GM21390 (cell line): ENCODE data around the gene HSFX2.
A peak's percentile ranks its signal among the peaks of the same experiment; 100 is the strongest.
"Not testable (repeated sequence)": the region's sequence is repeated elsewhere in the genome, so short reads cannot be mapped to it uniquely, and the experiment has no call there.

Experiments used
- ATAC-seq: cut with Tn5 transposase; IDR thresholded peaks from one replicate; pipeline ENCODE4 v1.9.1; 2021; ENCODE audit not compliant: unreplicated experiment

Gene HSFX2

DNA sequence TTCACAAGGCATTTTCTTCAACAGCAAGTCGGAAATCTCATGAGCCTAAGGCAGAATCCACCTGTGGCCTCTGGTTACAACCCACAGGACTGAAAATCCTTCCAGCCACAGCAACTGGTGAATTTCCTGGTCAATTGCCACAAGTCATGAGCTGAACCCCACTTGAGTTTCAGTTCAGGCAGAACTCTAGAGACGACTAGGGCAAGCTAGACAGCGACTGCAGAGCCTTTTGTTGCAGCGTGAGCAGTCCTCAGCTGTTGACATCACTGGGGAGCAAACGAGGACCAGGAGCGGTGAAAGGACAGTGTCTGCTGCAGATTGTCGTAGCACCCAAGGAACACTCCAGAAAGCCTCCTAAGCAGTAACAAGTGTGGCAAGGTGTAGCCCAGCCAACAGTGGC lies 829 bp upstream of the HSFX2 start:
- ATAC-seq: not testable (repeated sequence)

DNA sequence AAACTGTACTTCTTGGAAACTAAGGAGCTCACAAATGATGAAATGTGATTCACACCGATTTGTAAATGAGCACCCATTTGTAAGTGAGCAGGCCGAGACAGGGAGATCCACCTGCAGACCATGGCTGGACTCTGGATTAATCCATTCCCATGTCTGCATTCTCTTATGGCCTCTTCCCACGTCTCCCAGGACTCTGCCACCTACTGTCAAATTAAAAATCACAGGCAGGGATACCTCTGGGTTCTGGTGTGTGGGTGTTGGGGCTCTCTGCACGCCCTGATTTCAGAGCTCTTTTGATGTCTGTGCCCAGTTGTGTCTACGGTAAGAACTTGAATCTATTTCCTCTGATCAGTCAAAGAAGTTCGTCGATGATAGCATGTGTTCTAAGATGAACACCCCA lies 4.1 kb downstream of the HSFX2 start:
- ATAC-seq: not testable (repeated sequence)

DNA sequence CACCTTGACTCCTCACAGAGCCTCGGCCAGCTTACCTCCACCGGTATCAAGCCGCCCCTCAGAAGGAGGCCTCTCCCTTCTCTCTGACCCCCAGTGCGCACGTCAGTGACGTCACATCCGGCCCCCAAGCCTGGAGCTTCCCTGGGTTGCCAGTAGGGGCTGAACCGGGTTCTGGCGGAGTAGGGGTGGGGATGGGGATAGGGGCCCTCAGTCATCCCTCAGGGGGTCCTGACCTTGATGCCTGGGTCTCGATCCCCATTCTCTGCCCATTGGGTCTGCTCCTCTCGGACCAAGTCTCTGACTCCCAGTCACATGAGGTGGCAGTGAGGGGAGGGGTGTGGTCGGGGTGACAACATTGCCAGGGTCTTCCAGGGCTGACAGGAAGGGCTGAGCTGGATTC lies 7.8 kb downstream of the HSFX2 start, which contains the start of gene MAGEA9B:
Gene MAGEA9B (minus strand): TSS at position 101 of the 400 bp plus-strand sequence. CDS start 4,280 bp downstream, outside the sequence.
- ATAC-seq: not testable (repeated sequence)

DNA sequence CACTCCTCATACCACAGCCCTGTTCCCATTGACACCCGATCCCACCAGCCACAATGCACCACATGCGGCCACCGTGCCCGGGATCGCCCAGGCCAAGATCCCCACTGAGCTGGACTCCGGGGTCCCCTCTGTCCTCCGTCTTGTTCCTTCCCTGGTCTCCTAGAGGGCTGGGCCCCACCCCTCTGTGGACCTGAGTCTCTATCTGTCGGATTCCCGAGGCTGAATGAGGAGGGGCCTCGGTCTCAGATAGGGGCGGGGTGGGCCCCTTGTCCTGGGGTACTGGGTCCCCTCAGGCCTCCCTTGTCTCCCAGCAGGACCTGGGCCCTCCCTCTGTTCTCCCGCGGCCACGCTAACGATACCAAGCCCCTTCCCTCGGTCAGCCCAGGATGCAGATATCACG lies 9.5 kb downstream of the HSFX2 start:
- ATAC-seq: not testable (repeated sequence)

DNA sequence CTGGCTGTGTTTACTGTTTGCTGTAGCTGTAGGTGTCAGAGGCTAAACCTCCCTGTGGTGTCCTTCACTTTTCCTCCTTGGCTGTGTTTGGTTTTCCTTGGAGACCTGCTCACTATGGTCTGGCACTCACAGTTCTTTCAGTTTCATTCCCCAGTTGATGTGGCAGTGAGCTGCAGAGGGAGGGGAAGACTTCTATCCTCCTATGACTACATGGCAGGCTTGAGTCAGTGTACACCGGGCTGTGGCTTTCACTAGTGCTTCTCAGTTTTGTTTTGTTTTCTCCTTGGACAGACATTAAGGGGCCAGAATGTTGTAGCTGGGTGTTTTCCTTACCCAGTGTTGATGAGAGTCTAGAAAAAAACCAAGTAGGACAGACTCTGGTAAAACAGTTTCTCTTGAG lies 21.7 kb downstream of the HSFX2 start:
- ATAC-seq: peak; percentile 100

DNA sequence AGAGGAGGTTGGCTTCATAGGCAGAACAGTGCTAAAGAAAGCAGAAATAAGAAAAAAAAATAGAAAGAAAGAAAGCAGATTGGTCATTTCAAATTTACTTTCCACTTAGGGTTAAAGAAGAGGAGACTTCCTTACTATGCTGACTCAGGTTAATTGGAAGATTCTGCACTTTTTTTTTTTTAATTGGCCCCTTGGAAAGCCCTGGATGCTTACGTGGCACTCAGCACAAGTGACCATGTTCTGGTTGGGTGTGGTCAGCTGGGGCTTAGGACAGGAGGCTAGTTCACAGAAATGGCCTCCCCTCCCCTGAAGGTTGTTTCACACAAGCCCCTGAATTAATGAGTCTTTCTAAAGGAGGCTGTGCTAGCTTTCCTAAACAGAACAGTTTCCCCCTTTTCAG lies 22.4 kb downstream of the HSFX2 start:
- no peak for ATAC-seq

DNA sequence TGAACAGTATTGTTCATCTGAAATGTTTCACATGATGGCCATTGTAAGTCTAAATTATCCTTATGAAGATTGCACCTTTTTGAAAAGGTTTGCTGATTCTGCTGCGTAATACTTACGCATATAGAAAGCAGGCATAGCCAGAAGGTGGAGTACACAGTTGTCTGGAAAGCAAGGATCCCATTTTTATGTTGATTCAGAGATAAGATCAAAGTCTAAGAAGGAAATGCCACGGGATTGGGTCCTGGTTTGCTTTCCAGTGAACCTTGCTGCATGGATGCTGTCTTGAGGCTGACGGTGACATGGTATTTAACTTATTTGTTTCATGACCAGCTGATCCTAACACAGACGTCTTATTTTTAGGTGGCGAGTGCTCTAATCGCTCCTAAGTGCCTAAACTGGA lies 23.3 kb downstream of the HSFX2 start:
- ATAC-seq: no peak

DNA sequence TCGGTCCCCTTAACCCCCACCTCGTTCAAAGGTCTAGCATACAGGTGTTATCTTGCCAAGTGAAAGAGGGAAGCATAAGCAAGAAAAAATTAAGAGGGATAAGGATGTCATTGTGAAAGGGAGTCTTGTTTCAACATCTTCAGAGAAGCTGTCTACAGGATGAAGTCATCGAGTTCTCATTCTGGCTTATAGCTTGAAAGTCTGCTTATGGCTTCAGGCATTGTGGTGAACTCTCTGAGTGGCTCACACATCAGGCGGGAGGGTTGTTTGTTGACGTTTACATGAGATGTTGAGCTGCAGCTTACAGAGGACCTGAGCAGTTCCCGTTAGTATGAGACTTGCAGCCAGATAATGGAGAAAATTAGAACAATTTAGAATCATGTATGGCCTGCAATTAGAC lies 24.4 kb downstream of the HSFX2 start:
- ATAC-seq: no peak

DNA sequence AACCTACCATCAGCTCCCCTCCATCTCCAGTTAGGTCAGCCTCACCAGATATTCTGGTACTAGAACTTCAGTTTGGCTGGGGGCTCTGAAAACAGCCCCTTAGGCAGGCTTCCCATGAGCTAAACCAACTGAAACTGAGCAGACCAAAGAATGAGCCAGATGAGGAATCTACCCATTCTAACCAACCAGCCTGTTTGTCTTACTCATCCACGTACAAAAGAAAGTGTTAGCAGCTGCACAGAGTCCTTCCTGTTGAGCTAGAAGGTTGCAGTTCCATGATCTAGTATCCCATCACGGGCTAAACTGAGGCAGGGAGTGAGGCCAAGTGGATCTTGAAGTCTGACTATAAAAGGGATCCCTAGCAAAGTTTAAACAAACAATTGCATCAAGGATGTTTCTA lies 25.3 kb downstream of the HSFX2 start:
- no peak for ATAC-seq

DNA sequence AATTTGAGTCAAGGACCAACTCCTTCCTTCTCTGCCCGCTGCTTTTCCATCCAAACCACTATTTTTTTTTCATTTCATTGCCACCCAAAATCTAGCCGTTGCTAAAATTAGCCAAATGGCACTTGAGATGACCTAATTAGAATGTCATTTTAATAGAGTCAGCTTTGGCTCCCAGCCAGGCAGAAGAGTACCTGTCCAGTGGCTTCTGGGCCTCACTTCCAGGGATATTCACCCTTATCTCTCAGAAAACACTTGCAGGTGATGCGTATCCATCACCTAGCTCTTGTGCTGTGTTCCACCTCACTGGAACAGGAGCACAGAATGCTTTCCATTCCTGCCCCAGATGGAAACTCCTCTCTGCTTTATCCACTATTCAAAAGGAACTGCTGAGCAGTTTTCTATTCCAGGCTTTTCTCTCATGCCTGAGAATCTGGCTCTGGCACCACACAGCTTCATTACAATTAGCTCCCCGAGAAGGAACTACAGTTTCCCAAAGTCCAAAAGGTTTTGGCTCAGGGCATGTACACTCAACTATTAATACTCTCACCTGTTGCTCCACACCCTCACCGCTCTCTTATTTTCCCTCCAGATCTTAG lies 26.3 kb downstream of the HSFX2 start:
- ATAC-seq: no peak

DNA sequence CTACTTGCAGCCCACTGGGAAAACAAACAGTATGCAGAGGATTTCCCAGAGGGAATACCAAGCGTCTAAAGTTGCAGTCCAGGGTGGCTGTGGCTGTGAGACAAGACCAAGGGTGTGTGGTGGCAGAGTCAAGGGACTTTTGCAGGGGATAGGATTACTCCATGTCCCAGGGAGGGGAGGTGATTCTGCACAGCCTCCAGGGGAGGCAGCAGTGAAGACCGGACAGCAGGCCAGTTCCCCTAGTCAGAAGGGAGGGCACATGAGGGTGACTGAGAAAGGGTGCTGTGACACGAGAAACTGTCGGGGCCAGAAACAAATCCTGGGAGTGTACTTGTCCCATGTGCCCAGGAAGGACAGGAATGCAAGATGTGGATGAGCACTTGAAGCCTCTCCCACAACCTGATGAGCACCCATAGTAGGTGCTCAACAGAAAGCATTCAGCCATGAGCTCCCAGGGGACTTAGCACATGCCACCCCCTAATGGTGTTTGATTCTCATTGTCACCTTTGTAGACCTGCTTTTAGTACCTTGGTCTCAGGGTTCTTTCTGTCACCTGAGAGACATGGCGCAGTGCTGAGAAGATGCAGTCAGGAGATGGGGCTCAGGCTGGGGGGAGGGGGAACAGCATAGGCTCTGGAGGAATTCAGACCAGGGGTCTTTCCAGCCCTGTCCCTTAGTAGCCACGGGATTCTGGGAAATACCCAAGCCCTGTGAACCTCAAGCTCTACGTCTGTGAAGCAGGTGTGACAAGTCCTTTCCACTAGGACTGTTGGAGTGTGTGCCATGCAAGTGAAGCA lies 27.3 kb downstream of the HSFX2 start:
- ATAC-seq: no peak

DNA sequence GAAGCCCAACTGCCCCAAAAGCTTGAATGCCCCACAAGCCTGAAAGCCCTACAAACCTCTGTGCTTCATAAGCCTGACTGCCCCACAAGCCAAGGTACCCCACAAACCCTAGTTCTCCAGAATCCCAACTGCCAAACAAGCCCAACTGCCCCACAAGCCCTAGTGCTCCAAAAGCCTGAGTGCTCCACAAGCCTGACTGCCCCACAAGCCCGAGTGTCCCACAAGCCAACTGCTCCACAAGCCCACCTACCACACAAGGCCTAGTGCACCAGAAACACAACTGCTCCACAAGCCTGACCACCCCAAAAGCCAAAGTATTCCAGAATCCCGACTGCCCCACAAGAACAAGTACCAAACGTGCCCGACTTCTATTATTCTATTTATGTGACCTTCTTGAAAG lies 31.8 kb downstream of the HSFX2 start:
- ATAC-seq: no peak

DNA sequence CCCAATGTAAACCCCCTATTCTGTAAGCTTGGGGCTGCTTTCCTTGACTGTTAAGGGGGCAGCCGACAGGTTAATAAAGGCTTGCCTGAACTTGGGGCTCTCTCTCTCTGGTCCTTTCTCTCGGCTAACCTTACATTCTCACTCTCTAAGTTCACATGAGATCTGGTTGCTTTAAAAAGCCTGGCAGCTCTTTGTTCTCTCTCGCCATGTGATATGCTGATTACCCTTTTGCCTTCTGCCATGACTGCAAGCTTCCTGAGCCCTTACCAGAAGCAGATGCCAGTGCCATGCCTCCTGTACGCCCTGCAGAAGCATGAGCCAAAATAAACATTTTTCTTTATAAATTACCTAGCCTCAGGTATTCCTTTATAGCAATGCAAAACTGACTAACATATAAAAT lies 39.9 kb downstream of the HSFX2 start:
- ATAC-seq: not testable (repeated sequence)

DNA sequence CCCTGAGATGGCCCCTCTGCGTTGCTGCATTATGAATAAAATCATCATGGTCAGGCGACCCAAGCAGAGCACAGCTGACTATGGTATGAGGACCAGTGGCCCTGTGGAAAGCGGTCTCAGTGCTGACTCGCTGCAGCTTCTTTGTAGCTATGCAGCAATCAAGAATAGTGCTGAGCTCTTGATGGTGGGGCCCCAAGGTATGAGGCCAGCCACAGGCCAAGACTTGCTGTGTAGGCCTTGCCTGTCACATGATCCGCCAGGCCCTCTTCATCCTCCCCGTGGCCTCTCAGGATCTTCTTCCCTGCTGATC lies 43.2 kb downstream of the HSFX2 start:
- ATAC-seq: not testable (repeated sequence)

DNA sequence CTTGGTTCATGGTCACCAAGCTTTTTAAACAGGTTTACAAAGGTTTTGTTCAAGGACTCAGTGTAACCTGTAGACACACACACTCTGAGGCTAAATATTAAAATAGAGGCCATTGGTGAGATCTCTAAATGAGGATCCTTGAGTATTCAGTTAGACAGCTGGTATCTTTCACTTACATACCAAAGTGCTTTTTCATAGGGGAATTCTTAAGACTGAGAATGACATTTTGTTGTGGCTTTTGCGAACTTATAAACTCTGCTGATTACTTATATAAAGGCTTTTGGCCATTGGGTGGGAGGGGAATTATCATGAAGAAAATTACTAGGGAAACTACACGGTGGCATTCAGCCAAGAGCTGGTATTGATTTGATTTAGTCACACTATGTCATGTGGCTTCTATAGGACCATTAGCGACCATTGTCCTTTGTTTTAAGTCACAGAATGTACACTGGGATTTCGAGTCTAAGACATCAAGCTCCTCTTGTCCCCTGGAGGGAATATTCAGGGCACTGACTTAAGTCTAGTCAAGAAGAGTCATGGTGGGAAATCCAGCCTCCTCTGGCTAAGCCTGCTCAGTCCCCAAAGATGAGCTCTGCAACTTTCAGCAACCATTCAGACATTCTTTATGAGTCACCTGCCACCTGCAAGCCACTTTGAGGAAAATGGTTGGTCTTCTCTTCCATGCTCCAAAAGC lies 43.7 kb downstream of the HSFX2 start:
- ATAC-seq: not testable (repeated sequence)

DNA sequence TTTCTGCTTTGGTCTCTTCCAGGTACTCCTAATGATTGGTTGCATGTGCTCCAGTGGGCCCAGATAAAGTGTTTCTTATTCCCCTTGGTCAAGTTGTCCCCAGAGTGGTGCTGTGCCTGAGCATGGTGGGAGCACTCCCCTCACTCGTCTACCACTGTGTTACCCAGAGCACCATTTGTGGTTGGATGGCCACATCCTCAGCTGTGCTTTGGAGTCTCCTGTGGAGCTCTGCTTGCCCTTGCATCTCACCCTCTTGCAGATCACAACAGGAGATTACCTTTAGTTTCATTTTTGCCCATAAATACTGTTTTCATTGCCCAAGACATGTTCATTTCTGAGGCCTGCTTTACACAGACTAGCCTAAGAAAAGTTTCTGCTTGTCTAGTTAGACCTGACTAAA lies 44.7 kb downstream of the HSFX2 start:
- ATAC-seq: not testable (repeated sequence)

DNA sequence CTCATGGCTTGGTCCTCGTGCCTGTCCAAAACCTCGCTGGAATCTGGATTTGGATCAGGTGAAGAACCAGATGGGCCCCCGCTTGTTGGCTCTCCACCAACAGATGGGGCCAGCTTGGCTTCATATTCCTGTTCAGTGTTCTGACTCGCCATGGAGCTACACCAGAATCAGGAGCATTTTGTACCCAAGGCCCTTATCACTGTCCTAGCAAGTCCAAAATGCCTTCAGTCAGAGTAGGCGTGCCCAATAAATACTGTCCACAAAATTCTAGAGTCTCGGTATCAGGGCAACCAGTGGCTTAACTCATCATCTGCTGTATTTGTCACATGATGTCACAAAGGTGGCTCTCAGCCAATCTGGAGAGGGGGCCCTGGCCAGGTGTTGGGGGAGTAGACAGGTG lies 45.4 kb downstream of the HSFX2 start, which contains the start of gene HSFX3:
Gene HSFX3 (minus strand): TSS at position 224 of the 400 bp plus-strand sequence. CDS start 72 bp downstream, at position 152.
- not testable (repeated sequence) for ATAC-seq

DNA sequence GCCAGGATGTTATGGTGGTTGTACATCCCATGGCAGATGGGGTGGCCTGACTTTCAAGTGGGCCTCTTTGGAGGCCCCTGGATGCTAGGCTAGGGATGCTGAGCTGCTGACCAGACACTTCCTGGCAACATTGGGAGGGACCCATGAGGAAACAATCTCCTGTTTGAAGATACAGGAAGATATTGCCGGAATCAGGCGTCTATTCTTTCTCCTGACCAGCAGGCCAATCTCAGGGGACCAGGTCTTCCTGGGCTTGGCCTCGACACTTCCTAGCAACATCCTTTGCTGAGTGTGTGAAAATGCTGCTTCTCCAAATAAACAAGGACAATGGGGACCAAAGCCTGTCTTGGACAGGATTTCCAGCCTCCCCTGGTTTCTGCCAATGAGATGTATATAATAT lies 47.3 kb downstream of the HSFX2 start:
- not testable (repeated sequence) for ATAC-seq

DNA sequence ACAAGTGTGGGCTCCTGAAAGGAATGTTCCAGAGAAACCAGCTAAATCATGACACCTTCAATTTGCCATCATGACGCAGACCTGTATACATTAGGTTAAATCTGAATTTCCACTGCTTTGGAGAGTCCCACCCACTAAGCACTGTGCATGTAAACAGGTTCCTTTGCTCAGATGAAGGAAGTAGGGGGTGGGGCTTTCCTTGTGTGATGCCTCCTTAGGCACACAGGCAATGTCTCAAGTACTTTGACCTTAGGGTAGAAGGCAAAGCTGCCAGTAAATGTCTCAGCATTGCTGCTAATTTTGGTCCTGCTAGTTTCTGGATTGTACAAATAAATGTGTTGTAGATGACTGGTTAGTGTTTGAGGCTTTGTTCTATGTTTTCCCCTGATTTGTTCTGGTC lies 48.2 kb downstream of the HSFX2 start:
- not testable (repeated sequence) for ATAC-seq

DNA sequence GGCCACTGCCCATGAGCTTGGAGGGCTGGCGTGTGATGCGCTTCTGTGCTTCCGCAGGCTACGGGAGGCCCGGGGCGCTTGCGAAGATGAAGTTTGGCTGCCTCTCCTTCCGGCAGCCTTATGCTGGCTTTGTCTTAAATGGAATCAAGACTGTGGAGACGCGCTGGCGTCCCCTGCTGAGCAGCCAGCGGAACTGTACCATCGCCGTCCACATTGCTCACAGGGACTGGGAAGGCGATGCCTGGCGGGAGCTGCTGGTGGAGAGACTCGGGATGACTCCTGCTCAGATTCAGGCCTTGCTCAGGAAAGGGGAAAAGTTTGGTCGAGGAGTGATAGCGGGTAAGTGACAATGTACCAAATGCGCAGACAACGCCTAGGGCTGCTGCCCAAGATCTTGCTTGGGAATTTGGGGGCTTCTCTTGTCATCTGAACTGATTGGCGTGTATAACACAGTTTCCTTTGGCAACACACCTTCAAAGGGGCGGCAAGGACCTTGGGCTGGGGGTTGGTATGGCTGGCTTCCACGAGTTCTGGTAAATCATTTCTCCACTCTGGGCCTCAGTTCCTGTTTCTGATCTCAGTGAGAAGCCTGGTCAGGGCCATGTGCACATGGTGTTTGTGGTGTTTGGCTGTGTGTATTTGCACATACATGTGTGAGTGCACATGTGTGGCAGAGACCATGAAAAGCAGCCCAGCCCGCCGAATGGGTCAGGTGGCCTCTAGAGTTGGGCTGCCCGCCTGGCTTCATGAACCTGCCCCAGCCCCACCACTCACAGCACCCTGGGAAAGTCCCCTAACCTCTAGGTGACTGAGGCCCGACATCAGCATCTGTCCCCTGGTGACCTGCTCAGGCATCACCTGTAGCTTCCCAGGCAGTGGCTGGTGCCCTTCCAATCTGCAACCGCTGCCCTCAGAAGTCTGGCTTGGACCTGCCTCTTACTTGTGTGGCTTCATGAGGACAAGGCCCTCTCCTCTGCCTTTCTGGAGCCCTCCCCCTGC lies 49.3 kb downstream of the HSFX2 start:
- not testable (repeated sequence) for ATAC-seq
